NCI-H1930 (cell line): Measurements from ENCODE around the gene STRA8.
A peak's percentile ranks its signal among the peaks of the same experiment; 100 is the strongest.
"Not testable (repeated sequence)": the region's sequence is repeated elsewhere in the genome, so short reads cannot be mapped to it uniquely, and the experiment has no call there.

Experiments used
- DNase-seq, 2 experiments: peaks; one replicate each; lab custom pipeline; 2025; lab: John Stamatoyannopoulos, UW

The STRA8 gene

DNA sequence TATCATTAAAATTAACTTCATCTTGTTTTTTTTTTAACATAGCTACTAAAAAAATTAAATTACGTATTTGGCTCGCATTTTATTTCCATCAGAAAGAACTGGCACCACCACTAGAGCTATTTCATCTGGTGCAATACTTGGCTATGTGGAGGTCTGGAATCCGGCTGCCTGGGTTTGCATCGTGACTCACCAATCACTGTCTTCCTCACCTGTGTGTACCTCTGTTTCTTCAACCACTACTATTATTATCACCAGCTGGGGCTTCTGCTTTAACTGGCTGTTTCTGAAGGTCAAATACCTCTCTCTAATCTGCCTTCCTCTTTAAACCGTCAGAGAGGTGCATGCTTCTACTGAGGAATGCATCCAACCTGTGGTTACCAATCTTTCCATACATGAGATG is 28.8 kb upstream of the STRA8 start:
- no peak for DNase-seq

DNA sequence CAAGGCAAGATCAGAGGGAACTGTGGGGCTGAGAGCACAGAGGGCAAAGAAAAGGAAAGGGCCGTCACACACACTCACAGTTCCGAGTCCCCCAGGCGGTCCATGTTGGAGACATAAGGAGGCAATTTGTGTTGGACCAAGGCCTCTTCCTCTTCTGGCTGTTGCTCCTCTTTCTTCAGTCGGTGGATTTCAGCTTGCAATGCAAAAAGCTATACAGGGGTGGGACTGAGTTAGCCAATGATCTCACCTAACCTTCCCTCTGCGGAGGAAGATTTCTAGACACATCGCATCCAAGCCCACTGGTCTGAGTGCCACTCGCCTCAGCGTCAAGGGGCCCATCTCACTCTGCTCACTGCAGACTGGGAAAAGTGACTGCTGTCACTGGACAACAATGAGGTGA is 27.8 kb upstream of the STRA8 start:
- no peak for DNase-seq

DNA sequence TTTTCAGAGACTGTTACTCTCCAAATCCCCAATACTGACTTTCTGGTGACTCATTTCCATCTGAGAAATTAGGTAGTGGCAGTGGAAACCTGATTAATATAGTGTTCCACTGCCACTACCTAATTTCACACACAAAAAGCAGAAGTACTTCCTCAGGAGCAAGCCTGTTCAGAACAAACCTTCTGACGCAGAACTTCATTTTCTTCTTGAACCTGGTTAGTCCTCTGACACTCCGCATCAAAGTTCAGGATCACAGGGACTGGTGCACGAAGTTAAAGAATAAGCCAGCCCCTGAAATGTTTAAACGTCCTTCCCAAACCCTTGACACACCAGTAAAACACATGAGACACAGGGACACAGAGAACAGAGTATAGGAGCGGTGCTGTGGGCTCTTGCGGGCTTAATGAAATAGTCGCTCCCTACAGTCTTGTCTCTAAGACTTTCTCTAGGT is 26.7 kb upstream of the STRA8 start:
- DNase-seq, result no peak

DNA sequence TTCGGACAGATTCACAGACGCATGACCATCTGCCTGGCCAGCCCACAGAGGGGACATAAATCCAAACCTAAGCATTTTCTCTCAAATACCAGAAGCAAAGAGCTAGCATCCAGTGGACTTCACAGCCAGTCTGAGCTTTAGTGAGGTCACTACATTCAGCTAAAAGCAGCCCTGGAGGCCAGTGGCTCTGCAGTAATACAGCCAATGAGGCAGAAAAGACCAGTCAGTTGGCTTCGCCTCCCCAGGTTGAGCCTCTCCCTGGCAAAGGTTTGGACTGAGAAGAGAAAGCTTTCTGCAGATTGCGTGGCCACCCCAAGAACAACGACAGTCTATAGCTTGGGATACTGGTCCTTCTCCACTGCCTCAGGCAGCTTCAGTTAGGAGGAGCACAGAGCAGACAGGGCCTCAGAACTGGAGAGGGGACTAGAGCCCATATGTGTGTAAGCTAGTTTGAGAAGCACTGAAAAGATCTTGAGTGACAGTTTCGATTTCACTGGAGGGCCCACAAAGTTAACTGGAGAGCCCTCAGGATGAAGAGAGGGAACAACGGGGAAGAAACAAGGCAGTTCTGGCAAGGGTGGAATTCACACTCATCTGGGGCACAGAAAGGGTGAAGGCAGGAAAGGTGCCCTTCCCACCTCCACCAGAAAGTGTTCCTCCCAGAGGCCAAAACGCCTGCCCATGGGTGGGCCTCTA is 26.1 kb upstream of the STRA8 start:
- DNase-seq, result no peak

DNA sequence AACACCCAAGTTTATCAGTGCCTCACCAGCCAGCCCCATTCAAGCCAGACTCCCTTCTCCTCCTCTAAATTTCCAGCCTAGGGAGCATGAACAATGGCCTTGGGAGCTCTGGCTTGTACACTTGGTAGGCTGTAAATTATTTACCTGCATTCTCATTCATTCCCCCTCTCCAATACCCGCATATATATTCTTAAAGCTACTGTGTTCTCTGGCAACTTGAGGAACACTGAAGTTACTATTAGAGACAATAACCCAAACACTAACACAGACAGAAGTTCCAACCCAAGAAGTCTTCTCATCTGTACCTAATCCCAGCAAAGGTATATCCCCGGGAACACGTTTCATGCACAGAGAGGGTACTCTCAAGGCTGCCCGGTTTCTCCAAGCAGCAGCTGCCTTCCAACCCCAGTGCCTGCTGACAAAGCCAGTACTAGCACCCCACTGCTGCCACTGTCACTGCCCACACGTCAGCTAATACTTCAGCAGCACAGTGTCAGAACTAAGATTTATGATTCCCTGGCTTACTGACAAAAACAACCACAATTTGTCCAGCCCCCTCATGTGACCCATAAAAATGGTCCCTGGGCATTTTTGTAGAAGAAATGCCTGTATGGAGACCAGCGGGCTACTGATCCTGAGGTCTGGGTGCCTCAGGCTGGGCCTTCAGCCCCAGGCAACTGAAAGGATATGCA is 25.4 kb upstream of the STRA8 start:
- no peak for DNase-seq

DNA sequence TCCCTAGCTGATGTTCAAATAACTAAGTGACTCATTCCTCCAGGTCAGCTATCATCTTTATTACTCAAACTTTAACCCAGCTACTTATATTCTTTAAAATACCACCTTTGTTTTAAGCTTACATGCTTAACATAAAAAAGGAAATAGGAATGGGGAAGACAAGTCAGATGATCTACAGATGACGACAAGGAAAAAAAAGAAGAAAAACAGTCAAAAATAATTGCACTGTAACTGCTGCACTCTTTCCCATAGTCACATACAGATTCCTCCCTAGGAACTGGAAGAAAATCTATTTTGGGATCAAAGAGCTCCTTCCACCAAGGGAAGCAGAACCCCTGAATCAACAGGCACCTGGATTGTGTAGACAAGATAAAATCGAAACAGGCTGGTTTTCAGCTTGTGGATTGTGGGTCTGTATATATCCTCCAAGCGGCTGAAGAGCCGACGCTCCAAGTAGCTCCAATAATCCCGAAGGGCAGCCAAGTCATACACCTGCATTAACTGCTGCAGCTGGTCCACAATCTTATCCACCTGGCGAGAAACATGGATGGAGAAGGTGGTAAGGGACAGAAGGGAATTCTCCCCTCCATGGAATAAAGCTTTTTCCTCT is 24.3 kb upstream of the STRA8 start:
- no peak for DNase-seq

DNA sequence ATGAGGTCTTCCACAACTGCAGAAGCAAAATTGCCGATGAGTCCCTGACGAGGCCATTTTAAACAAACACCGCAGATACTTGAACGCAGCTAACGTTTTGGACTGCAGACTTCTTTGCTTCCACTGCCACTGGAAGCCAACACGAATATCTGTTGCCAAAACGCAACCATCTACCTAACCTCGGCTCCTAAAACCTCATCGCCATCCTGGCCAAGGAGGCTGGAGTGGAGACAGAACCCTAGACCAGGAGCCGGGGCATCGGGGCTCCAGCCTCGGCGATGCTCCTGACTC is 22.8 kb upstream of the STRA8 start:
- DNase-seq, result no peak

DNA sequence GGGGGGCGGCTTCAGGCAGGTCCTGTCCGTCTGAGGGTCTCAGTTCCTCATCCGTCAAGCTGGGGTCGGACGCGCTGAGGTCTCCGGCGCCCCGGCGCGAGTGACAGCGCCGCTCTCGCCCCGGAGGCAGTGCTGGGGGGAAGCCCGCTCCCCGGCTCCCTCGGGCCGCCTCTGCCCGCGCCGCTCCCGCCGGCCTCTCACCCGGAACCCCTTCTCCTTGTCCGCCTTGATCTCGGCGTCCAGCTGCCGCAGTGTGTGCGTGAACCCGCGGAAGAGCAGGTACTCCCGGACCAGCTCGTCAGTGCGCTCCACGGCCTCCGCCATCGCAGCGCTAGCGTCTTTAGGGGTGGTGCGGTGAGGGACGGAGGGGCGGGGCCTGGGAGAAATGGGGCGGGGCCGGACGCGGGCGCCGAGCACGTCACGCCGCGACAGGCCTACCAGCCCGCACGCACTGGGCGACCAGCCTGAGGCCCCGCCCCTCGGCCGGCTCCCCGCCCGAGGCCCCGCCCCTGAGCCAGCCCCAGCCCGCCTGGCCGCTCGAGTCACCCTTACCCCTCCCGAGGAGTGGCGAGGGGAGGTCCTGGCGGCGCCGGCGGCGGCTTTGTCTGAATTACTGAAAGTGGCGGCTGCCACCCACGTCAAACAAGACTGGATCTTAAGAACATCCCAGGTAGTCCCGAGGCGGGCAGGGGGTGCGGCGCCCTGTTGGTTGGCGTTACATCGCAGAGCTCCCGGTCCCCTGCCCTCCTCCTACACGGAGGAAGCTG is 22.3 kb upstream of the STRA8 start, which contains the start of gene WDR91:
Gene WDR91 (minus strand): TSS at position 348 of the 767 bp plus-strand sequence. CDS start 24 bp downstream, at position 324.
- peak; percentile 86 to 91 for DNase-seq

DNA sequence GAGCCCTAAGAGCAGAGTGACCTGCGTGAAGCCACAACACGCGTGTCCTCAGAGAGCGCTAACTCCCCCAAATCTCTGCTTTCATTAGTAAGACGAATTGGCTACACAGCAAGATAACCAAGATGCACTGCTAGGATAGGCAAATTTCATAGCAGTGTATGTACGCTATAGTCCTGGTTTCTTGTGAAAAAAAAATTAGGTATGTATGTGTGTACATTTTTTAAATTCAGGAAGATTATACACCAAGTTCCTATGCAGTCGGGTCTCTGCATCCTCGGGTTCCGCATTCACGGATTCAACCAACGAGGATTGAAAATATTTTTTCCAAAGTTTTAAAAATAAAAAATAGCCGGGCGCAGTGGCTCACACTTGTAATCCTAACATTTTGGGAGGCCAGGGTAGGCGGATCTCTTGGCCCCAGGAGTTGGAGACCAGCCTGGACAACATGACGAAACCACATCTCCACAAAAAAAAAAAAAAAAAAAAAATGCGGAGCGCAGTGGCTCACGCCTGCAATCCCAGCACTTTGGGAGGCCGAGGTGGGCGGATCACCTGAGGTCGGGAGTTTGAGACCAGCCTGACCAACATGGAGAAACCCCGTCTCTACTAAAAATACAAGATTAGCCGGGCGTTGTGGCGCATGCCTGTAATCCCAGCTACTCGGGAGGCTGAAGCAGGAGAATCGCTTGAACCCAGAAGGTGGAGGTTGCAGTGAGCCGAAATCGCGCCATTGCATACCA is 21.5 kb upstream of the STRA8 start:
- DNase-seq, result not testable (repeated sequence)

DNA sequence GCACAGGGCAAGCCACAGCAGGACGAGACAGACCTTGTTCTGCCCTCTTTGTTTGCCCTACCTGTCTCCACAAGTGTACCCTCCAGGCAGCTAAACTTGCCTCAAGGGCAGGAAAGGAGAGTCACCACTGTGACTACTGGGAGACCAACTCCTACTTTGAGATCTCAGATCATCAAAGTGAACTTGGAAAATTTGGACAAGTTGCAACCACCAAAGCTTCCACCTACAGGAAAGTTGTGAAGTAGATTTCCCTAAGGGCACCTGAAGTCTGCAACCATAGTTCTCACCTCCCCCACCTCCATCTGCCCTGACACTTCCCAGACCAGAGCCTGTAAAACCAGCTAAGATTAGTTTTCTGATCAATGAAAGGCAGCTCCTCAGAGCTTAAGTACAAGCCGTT is 19.8 kb upstream of the STRA8 start:
- DNase-seq, result no peak

DNA sequence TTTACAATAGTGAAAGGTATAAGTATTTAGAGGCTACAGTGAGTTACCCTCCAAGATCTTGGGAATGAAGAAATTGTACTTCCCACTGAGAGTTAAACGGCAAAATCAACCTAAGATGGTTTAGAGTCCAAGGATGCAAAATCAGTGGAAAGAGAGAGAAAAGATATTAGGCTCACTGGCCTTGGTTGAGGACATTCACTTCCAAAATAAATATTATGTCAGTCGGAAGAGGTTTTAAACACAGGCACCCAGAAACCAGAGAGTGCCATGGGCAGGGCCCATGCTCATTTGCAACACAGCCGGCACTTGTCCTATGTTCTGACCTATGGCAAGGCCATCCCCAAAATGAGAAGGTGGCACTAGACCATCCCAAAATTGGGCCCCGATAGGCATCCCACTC is 18.5 kb upstream of the STRA8 start:
- DNase-seq, result no peak

DNA sequence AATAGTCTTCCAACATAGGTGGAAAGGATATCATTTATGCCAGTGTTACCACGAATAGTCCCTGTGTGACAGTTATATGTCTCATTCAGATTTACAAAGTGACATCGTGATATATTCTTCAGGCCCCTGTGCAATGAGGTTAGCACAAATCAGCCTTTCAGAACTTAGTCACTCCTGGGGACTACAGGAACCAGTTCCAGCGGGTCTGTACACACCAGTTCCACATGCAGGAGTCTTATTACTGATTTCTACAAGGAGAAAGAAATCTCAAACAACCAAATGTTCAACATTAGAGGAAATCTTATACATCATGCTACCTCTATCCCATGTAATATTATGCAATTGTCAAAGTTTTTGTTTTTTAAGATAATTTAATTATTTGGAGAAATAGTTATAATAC is 17.9 kb upstream of the STRA8 start:
- DNase-seq, result no peak

DNA sequence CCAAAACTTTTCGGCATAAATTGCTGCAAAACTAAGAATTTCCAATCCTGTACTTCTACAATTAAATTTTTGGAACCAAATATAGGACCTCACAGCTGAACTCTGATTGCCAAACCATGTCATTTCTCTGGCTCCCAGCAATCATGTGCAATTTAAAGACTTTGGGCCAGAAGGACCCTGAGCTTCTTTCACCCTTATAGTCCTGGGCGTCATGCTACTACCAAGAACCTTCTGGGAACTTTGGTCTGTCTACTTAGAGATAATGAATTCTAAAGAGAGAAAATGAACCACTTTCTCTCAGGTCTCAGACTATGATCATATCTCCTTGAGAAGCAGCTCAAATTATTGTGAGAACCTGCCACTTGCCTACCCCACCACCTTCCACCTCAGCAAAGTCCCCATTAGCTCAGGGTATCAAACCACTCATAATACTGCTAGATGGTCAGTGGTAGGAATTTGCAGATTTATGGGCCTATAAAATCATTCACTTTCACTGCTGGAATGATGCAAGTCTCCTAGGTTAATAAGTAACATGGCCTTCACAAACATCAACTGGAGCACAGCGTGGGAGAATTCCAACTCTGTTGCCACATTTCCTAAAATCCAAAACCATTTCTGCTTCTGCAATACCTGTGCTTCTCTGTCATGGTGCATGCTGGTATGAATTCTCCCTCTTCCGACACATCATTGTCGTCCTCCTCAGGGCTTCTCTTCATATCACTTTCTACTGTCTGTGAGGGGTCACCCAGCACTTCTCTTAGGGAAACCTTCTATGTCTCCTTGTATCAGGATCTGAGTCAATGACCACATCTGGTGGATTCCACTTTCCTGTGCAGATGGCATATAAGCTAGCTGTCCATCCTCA is 15.8 kb upstream of the STRA8 start:
- DNase-seq, result no peak

DNA sequence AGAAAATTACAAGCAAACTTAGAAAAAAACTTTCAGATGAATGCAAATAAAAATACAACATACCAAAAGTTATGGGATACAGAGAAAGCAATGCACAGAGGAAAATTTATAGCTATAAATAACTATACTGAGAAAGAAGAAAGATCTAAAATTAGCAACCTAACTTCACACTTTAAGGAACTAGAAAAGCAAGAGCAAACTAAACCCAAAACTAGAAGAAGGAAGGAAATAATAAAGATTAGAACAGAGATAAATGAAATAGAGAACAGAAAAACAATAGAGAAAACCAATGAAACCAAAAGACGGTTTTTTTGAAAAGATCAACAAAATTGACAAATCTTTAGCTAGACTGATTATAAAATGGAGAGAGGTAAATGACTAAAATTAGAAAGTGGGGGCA is 9.6 kb upstream of the STRA8 start:
- DNase-seq, result no peak

DNA sequence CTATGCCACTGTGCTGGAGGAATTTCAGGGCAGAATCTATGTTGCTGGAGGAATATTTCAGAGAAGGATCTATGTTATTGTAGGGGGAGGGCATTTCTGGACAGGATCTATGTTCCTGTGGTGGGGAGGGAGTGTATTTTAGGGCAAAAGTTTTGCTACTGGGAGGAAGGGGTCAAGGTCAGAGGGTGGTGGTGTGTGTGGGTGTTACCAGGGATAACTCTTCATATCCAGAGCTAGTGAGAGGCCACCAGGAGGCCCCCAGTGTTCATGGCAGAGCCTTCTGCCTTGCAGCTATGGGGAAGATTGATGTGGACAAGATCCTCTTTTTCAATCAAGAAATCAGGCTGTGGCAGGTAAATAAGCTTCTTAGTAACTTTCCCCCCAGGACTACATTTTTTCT is 2.0 kb upstream of the STRA8 start:
- no peak for DNase-seq

DNA sequence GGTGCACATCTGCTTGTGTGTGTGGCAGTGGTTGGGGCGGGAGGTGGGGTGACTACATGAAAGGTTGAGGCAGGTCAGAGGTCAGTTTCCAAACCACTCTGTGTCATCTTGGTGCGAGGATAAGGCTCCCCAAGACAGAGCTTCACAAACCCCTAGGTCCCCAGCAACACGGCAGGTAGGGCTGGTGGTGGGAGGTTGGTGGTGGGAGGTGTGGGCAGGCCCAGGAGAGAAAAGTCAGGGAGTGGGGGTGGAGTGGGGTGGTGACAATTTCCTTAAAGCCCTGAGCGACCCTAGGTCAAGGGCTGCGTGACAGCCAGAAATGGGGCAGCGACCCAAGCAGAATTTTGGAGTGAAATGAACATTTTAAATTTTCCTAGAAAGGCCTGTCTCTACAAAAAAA is 1.6 kb upstream of the STRA8 start:
- no peak for DNase-seq

DNA sequence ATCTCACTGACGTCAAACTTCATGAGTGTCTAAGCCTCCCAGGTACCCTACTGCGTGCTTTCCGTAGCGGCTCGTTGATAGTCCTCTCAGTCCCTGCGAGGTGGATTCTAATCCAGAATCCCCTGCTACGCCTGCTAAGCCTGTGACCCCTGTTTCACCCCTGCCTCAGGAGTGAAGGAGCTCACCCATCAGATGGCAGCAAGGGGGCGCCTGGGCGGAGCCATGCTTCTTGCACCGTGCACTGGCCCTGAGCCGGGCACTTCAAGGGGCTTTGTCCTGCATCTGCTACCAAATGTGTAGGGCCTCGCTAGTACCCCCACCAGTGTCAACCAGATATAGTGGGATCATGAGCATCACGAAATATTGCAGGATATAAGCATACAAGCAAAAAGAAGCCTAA is 918 bp upstream of the STRA8 start:
- DNase-seq, result no peak

DNA sequence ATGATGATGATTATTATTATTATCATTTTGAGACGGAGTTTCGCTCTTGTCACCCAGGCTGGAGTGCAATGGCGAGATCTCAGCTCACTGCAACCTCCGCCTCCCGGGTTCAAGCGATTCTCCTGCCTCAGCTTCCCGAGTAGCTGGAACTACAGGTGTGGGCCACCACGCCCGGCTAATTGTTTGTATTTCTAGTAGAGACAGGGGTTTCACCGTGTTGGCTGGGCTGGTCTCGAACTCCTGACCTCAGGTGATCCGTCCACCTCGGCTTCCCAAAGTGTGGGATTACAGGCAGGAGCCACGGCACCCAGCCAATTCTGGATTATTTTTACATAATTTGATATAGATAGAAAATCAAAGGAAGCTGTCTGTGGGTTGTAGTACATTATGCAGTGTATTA is 457 bp downstream of the STRA8 start:
- DNase-seq, result not testable (repeated sequence)

DNA sequence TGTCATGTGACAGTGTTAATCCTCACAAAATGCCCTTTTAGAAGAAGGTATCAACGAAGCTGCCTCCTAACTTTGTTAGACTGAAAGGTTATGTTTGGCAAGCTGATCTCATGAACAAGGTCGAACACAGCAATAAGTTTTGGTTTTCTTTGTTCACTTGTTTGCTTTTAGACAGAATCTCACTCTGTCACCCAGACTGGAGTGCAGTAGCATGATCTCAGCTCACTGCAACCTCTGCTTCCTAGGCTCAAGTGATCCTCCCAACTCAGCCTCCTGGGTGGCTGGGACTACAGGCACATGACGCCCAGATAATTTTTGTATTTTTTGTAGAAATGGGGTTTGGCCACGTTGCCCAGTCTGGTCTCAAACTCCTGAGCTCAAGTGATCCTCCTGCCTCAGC is 1.1 kb downstream of the STRA8 start:
- no peak for DNase-seq

DNA sequence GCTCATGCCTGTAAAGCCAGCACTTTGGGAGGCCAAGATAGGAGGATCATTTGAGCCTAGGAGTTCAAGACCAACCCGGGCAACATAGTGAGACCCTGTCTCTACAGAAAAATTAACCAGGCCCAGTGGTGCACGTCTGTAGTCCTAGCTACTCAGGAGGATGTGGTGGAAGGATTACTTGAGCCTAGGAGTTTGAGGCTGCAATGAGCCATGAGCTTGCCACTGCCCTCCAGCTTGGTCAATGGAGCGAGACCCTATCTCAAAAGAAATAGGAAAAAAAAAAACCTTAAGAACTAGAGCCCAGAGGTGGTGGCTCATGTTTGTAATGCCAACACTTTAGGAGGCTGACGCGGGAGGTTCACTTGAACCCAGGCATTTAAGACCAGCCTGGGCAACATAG is 2.2 kb downstream of the STRA8 start:
- DNase-seq, result no peak

DNA sequence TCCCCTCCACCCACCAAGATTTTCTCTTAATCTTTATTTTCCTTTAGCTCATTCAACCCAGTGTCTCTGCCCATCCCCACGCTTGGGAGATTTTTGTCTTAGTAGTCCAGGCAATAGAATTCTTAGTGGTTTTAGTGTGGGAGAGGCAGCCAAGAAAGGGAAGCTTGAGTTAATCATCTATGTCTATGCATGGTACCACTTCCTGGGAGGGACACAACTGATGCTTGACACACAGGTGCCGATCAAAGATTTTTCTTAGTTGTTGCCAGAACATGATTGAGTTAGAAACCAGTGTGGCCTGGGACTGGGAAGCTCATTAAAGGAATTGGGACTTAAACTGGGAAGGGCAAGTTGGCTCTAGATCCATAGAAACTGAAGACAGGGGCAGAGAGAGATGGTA is 3.1 kb downstream of the STRA8 start:
- no peak for DNase-seq
